Hindlimb muscle (tissue), 1 donor: Measurements from ENCODE around the gene SNX10. TPM values are rescaled to one million over a fixed set of nuclear protein-coding genes. Genes with fewer than 3 reads are reported as not detected.
A peak's percentile ranks its signal among the peaks of the same experiment; 100 is the strongest.
"Not testable (repeated sequence)": the region's sequence is repeated elsewhere in the genome, so short reads cannot be mapped to it uniquely, and the experiment has no call there.

Source experiments
- DNase-seq: peaks from one replicate; pipeline ENCODE4 v3.0.0-alpha.2; 2013
- polyA plus RNA-seq: library from polyadenylated mRNA; unstranded; fragments of 120-200 nt; gene quantifications from one replicate; pipeline ENCODE4 v1.2.1, GENCODE V29; 2013; ENCODE audit not compliant: insufficient read length

SNX10 gene, protein sequence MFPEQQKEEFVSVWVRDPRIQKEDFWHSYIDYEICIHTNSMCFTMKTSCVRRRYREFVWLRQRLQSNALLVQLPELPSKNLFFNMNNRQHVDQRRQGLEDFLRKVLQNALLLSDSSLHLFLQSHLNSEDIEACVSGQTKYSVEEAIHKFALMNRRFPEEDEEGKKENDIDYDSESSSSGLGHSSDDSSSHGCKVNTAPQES
- polyA plus RNA-seq = 1.8 TPM

DNA sequence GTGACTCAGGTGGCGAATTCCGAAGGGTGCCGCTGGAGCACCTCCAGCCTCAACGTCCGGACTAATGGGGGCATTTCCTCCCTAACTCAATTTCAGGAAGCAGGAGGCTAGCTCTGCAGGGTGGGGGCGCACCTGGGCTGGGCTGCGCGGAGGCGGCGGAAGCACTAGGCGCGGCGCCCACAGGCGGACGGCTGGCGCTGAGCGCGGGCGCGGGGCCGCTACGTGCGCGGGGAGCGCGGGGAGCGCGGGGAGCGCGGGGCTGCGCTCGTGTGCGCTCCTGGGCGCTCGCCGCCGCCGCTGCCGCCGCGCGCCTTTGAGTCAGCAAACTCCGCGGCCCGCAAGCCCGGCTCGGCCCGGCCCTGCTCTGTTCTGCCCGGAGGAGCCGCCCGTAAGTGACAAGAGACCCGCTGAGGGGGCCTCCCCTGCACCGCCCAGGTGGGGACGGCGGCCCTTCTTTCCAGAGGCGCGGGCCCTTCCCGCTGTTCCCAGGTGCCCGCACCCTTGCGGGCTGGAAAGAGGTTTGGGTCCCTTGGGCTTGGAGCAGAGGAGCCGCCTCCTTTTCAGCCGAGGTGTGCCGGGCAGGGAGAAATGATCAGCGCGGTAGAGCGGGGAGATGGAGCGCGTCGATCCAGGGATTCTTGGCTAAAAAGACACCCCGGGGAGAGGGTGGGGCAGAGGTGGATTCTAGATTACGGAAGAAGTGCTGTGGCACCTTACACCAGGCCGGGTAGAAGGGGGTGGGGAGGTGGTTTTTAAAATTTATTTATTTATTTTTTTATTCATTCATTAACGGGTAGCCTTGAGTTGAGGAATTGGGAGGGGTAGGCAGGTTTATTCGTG is at the start of gene SNX10:
TSS of gene SNX10 (plus strand) at position 164 of the 840 bp plus-strand sequence. CDS start 54,581 bp downstream, outside the sequence.
- DNase-seq = peak; percentile 58

DNA sequence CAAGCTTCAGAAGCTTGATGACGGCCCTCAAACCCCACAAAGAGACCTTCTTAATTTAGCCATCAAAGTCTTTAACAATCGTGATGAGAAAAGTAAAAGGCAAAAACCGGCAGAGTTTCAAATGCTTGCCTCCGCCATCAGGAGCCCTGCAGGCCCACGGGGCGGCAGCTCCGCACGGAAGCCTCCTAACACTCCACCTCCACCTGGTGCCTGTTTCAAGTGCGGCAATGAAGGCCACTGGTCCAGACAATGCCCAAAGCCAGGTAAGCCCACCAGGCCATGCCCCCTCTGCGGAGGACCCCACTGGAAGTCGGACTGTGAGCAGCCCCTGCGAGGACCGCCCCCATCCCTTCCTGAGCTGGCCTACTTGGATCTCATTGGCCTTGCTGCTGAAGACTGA is 46.5 kb upstream of the SNX10 start:
- no peak for DNase-seq

DNA sequence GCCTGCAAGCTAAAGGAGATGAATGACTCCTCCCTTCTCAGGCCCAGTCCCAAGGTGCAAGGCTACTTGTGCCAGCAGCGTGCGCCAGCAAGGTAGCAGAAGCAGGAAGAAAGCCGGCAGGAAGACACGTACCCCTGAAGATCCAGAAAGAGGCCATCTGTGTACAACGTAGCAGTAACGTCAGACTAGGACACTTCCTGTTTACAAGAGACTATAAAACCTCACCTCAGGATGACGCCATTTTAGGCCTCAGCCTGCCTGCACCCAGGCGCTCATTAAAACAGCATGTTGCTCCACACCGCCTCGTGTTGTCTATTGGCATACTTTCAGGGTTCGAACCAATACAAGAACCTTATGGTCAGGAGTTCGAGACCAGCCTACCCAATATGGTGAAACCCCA is 41.4 kb upstream of the SNX10 start:
- DNase-seq = no peak

DNA sequence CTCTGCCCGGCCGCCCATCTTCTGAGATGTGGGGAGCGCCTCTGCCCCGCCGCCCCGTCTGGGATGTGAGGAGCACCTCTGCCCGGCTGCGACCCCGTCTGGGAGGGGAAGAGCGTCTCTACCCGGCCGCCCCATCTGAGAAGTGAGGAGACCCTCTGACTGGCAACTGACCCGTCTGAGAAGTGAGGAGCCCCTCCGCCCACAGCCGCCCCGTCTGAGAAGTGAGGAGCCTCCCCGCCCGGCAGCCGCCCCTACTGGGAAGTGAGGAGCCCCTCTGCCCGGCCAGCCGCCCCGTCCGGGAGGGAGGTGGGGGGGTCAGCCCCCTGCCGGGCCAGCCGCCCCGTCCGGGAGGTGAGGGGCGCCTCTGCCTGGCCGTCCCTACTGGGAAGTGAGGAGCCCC is 29.8 kb upstream of the SNX10 start:
- DNase-seq = not testable (repeated sequence)

DNA sequence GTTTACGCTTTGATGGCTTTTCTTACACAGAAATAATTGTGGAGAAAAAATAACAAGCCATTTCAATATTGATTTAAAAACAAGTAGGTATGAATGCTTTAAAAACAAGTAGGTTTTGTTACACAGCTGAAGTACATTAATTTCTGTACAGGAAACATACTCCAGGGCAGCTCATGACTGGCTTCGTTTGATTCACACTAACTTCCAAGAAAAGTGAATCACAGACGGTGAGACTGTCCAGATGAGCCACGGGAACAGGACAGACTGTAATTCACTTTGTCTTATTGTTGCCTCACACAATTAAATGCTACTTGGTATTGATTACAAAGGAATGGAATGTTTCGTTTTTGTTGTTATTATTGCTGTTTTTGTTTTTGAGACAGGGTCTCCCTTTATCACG is 26.6 kb upstream of the SNX10 start:
- DNase-seq = no peak

DNA sequence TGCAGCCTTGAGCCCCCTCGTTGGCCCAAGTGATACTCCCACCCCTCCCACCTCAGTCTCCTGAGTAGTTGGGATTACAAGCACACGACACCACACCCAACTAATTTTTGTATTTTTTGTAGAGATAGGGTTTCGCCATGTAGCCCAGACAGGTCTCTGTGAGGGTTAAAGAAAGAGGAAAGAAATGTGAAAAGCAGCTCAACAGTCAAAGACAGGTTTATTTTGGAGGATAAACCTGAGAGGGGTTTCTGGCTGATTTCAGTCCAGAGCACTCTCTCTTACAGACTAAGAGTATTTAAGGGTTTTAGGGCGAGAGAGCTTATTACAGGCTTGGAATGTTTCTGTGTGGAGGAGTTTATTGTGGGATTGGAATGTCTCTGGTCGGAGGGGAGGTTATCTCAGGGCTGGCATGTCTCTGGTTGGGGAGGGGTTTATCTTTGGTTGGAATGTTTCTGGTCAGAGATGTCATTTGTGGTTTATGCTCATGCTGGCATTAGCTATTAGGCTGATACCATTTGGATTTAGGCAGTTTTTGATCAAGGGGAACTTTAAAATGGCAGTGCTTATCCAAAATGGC is 26.1 kb upstream of the SNX10 start:
- no peak for DNase-seq

DNA sequence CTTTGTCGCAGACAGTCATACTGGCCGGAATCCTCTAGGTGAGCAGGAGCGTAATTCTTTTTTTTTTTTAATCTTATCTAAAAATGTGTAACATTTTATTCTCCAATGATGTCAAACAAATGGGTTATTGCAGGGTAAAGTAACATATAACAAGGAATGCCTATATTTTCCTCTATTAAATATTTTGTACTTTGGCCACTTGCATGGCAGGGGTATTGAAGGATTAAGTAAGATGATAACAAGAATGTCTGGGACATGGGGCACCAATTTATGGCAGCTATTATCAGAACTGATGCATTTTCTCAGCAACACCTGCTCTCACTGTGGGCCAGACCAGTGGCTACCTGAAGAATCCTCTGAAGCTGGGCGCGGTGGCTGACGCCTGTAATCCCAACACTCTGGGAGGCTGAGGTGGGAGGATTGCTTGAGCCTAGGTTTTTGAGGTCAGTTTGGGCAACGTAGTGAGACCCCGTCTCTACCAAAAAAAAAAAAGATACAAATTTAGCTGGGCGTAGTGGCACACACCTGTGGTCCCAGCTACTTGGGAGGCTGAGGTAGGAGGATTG is 24.0 kb upstream of the SNX10 start:
- DNase-seq = no peak

DNA sequence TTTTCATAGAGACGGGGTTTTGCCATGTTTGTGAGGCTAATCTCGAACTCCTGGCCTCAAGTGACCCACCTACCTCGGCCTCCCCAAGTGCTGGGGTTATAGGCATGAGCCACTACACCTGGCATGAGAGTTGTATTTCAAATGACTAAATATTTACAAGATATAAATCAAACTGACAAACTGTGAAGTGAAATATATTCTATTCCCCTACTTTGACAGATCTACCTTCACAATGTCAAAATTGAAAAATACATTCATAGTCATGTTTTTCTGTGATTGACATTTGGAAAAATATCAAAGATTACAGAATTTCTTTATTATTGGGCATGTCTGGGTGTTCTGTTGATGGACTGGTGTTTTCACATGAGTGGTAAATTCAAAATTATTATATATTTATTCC is 16.4 kb upstream of the SNX10 start:
- DNase-seq = no peak

DNA sequence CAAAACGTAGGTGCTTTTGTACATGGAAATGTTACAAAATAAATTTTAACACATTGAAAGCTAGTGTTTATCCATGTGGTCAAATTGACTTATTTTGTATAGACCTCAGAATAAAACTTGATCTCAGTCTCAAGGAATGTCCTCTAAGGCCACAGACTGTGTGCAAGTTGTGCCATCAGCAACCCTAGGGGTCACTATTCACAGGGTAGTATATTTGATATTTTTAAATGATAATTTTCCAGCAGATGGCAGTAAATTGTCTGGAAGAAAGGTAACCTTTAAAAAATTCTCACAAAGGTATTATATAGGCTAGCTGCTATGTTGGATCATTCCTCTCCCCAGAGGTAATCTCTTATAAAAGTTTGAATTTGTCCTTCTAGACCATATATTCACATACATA is 12.9 kb upstream of the SNX10 start:
- DNase-seq = no peak

DNA sequence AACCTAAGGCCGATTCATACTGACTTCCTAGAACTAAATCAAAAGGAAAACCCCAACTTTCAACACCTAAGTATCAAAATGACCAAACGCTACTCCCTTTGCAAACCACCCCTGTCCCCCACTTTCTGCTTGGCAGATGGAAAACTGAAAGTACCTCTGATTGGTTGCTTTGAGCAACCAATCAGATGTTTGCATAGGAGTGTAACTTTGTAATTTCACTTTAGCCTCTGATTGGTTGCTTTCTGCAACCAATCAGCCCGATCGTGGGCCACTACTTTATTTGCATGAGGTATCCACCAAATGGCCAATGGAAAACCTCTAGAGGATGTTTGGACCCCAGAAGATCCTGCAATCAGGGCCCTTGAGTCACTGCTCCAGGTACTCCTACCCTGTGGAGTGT is 12.3 kb upstream of the SNX10 start:
- no peak for DNase-seq

DNA sequence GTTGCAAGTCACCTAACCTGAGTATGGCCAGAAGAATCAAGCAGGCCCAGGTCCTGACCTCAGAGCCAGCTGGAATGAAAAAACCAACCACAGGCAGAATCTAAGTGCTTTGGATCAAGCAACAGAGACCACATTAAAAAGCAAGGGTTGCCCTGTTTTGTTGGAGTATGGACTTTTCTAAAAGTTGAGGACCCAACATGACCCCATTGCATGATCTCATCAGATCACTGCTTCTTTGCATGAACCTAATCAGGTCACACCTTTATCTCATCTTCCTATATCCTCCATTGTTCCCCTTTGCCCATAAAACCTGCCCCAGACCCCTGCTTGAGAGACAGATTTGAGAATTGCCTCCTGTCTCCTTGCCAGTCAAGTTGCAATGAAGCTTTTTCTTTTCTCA is 11.6 kb upstream of the SNX10 start:
- DNase-seq = no peak

DNA sequence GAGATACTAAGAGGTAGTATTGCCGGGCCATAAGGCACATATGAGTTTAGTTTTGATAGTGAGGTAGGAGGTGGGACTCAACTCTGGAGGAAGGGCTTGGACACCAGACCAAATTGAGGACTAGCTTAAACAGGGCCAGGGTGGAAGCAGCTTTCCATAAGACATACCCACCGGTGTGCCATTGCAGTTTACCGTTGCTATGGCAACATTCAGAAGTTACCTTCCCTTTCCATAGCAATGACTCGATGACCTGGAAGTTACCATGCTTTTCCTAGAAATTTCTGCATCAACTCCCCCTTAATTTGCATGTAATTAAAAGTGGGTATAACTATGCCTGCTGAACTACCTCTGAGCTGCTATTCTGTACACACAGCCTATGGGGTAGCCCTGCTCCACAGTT is 10.9 kb upstream of the SNX10 start:
- DNase-seq = no peak

DNA sequence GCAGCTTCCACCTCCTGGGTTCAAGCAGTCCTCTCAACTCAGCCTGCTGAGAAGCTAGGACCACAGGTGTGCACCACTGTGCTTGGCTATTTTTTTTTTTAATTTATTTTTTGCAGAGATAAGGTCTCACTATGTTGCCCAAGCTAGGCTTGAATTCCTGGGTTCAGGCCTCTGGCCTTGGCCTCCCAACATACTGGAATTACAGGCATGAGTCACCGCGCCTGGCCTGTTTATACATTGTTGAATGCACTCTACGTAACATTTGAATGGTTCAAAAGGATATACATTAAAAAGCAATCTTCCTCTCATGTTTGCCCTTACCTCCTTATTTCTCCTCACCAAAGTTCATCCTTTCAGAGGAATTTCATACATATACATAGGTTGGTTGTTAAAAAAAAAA is 7.2 kb upstream of the SNX10 start:
- no peak for DNase-seq

DNA sequence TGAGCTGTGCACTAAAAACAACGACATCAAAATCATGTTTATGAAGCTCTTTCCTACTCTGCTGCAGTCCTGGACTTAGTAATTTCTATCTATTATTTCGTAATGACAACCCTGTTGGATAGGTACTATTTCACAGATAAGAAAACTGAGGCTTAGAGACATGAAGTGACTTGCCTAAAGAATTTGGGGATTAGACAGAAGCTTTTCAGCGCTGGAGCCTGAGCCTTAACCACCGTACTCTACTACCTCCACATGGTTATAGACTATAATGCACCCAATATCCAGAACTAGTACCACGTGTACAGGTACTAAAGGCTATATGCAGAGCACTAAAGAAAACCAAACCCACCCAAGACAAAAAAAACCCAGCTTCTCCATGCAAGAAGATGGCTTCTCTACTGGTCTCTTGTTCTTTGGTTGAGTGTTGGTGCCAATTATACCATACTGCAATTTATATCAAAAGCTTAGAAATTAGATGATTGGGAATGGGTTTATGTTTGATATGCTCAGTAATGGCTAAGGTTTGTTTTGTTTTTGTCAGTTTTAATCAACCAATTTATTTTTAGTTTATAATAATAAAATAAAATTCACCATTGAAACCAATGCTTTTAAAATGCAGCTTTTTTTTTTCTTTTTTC is 6.5 kb upstream of the SNX10 start:
- DNase-seq = no peak

DNA sequence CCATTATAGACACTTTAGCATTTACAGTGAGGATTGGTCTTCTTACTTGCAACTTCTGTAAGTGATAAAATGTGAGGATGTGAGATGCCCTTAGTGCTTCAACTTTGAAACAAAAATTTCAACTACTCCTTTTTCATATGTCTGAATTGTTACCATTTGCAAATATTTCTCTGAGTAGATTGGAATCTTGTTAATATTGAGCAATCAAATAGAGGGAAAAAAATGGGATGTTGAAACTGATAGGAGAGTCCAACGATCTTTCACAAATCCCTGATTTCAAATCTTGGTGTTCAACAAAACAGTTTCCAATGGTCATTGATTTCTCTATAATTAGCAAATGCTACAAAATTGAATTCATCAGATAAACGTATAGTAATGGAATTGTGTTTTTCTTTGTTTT is 5.5 kb upstream of the SNX10 start:
- DNase-seq = no peak

DNA sequence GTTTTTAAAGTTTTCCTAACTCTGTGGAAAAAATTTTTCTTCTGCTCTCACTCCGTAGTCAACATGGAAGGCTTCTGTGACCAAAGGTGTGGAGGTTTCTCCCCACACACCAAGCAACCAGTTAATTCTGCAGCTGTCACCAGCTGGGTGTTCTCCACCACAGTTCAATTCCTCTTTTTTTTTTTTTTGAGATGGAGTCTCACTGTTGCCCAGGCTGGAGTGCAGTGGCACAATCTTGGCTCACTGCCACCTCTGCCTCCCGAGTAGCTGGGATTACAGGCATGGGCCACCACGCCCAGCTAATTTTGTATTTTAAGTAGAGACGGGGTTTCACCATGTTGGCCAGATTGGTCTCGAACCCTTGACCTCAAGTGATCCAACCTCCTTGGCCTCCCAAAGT is 3.5 kb upstream of the SNX10 start:
- DNase-seq = not testable (repeated sequence)

DNA sequence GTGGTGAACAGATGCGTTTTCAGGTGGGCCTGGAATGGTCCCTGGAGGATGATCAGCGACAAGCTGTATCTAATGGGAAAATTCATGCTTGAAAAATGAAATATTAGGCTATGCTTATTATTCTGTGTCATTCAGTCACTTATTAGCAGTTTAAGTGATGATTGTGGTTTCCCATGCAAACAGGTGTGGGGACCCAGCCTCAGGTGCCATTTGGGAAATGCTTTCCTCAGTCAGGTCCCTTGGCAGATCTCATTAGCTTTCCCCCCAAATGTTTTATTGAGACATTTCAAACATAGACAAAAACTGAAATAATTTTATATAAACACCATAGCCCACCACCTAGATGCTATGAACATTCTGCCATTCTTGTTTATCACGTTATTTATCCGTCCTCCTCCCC is 411 bp upstream of the SNX10 start:
- DNase-seq = no peak

DNA sequence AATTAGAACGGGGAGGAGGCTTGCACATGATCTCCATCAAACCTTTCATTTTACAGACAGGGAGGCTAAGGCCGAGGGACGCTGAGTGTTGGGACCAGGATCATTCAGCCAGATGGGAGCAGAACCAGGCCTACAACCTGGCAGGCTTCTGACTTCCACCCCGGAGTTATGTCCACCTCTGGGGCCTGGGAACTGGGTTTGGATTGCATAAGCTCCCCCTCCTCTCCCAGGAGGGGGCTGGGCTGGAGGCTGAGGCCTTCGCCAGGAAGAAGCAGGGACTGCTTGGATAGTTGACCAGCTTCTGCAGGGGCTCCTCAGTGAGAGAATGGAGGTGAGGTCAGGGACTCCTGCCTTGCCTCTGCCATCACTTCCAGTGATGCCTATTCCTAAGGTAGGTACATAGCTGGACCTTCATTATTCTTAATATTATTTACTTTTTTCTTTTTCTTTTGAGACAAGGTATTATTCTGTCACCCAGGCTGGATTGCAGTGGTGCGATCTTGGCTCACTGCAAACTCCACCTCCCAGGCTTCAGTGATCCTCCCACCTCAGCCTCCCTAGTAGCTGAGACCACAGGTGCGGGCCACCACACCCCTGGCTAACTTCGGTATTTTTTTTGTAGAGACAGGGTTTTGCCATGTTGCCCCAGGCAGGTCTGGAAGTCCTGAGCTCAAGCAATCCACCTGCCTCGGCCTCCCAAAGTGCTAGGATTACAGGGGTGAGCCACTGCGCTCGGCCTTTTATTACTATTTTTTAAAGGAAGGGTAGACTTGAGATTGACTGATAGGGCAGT is 1.3 kb downstream of the SNX10 start:
- no peak for DNase-seq

DNA sequence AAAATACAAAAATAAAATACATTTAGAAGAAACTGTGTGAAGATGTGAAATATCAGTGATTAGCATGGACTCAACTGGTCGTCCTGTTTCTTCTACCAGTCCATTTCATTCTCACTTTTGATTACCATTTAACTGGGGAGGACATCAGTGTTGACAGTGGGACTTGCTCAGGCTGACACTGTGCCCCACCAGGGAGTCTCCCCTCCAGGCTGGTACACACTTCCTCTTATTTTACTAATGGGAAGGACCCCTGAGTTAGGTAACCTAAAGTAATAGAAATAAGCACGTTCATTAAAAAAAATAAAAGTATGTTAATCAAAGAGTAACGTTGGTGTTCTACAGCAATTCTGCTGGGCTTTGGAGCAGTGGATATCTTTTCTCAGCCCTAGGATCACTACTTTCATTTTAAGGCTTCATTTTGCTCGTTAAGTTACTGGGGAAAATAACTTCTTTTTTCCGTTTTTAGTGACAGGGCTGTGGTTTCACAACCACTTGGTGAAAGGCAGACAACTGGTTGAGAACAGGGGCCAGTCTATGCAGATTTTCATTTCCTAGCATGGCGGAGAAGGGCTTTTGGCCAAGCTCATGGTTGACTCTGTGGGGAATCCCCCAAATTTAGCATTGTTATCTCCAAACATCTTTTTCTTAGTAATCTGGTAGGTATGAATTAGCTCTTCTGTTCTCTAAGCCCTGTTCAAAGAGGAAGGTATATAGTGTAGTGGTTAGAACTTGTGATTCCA is 2.1 kb downstream of the SNX10 start:
- no peak for DNase-seq

DNA sequence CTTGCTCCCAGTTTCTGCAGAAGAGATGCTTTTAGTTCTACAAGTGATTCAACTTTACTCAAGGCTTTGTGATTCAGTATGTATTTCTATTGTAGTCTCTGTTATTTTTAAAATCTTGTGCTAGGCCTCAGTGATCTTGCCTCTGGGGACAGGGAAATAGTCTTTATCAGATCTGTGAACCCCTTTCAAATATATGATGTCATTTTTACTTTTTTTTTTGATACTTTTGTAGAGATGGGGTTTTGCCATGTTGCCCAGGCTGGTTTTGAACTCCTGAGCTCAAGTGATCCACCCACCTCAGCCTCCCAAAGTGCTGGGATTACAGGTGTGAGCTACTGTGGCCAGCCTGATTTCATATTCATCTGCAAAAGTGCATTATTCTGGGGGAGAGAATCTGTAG is 3.4 kb downstream of the SNX10 start:
- no peak for DNase-seq

DNA sequence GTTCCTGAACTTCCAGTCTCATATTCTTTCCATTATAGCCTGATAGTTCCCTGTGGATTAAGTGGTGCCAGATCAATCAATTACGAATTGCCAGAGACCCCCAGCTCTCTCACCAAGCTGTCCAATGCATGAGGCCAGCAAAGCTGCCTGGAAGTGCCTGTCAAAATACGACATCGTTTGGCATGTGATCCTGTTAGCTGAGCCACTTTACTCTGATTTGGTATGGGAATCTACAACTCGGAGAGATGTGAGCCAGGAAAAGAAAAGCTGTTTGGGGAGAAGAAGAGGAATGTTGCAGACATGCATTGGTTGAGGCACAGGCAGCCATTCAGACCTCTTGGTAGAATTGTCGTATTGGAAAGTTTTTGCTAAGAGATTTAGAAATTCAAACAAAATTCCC is 3.9 kb downstream of the SNX10 start:
- no peak for DNase-seq
